Bone marrow (tissue), 2 donors: ENCODE results near the gene ERRFI1.

Experiments
- DNase-seq, 2 donors: peaks; one replicate each; lab custom pipeline; 2025; lab: John Stamatoyannopoulos, UW

ERRFI1 gene

GRCh38 chr1:8043621-8044020, 17.5 kb upstream of the ERRFI1 start:
- DNase-seq, result no peak

GRCh38 chr1:8042134-8042533, 16.0 kb upstream of the ERRFI1 start:
- no peak for DNase-seq

GRCh38 chr1:8040586-8040985, 14.5 kb upstream of the ERRFI1 start:
- no peak for DNase-seq

- DNase-seq, result no peak
These were observed 13.0 kb upstream of the ERRFI1 start for GRCh38 chr1:8039071-8039470.

- DNase-seq, result no peak
These were observed 9.2 kb upstream of the ERRFI1 start for GRCh38 chr1:8035289-8035688.

- DNase-seq, result no peak
These were observed 7.2 kb upstream of the ERRFI1 start for GRCh38 chr1:8033322-8033721.

- no peak for DNase-seq
These were observed 6.3 kb upstream of the ERRFI1 start for GRCh38 chr1:8032366-8032910.

GRCh38 chr1:8031176-8031785, 5.2 kb upstream of the ERRFI1 start:
- DNase-seq, result peak in 1 of 2 donors; percentile 14

- DNase-seq, result no peak
These were observed 2.4 kb upstream of the ERRFI1 start for GRCh38 chr1:8028571-8028910.

GRCh38 chr1:8027748-8028570, 1.9 kb upstream of the ERRFI1 start:
- no peak for DNase-seq

- DNase-seq, result no peak
These were observed 1.1 kb upstream of the ERRFI1 start for GRCh38 chr1:8026976-8027747.

- no peak for DNase-seq
These were observed 401 bp downstream of the ERRFI1 start for GRCh38 chr1:8025671-8026144.

- no peak for DNase-seq
These were observed 943 bp downstream of the ERRFI1 start for GRCh38 chr1:8025061-8025670.

GRCh38 chr1:8024329-8024728, 1.8 kb downstream of the ERRFI1 start:
- DNase-seq, result no peak

- no peak for DNase-seq
These were observed 2.2 kb downstream of the ERRFI1 start for GRCh38 chr1:8023995-8024313.

- DNase-seq, result no peak
These were observed 2.7 kb downstream of the ERRFI1 start for GRCh38 chr1:8023287-8023994.

GRCh38 chr1:8022395-8023286, 3.5 kb downstream of the ERRFI1 start:
- DNase-seq, result no peak

GRCh38 chr1:8021676-8022266, 4.3 kb downstream of the ERRFI1 start:
- no peak for DNase-seq

- DNase-seq, result no peak
These were observed 6.1 kb downstream of the ERRFI1 start for GRCh38 chr1:8020032-8020431.

- DNase-seq, result no peak
These were observed 6.9 kb downstream of the ERRFI1 start for GRCh38 chr1:8019229-8019620.
